Natural killer cell (primary cell): ENCODE data around the gene CAMTA1. TPM values are rescaled to one million over a fixed set of nuclear protein-coding genes. Genes with fewer than 3 reads are reported as not detected.
A peak's percentile ranks its signal among the peaks of the same experiment; 100 is the strongest.

Experiments
- ATAC-seq, 3 donors: fragments of 150-1000 bp in 2 of 3; fragments of 200-7000 bp in 1 of 3; cut with Tn5 transposase; 1 replicate in 1 of 3; 2 replicates in 2 of 3; pipeline ENCODE4 v1.10.0; 2021; ENCODE audit warnings: mild to moderate bottlenecking in 2 of 3, moderate library complexity in 2 of 3
- DNase-seq, 2 donors: peaks; one replicate each; pipeline versions ENCODE4 v3.0.0 to v3.0.0-alpha.2; 2013 to 2021; ENCODE audit warnings: mixed read lengths in 1 of 2
- H3K27ac ChIP-seq: one replicate; pipeline ENCODE4 v1.5.1; 2013; ENCODE audit warnings: mild to moderate bottlenecking, low read length
- H3K27me3 ChIP-seq: one replicate; pipeline ENCODE4 v1.6.1; 2013; ENCODE audit warnings: low read length; ENCODE audit not compliant: control insufficient read depth, insufficient read depth
- H3K36me3 ChIP-seq: one replicate; pipeline ENCODE4 v1.6.1; 2013; ENCODE audit warnings: low read length; ENCODE audit not compliant: control insufficient read depth, insufficient read depth
- H3K4me1 ChIP-seq: one replicate; pipeline ENCODE4 v1.6.1; 2013; ENCODE audit warnings: low read length; ENCODE audit not compliant: control insufficient read depth, insufficient read depth
- H3K4me3 ChIP-seq: one replicate; pipeline ENCODE4 v1.5.1; 2013; ENCODE audit warnings: low read length
- H3K9me3 ChIP-seq: one replicate; pipeline ENCODE4 v1.6.1; 2013; ENCODE audit warnings: low read length; ENCODE audit not compliant: control insufficient read depth, insufficient read depth
- H3K27ac Mint-ChIP-seq, 2 donors: one replicate each; pipeline ENCODE4 v1.8.0; 2022; ENCODE audit warnings: mild to moderate bottlenecking in 2 of 2, mixed read lengths in 2 of 2, moderate library complexity in 1 of 2
- H3K27me3 Mint-ChIP-seq, 2 donors: one replicate each; pipeline ENCODE4 v1.8.0; 2022; ENCODE audit warnings: low read depth in 2 of 2, mixed read lengths in 2 of 2
- H3K36me3 Mint-ChIP-seq: one replicate; pipeline ENCODE4 v1.8.0; 2022; ENCODE audit warnings: mixed read lengths
- H3K4me1 Mint-ChIP-seq, 2 donors: one replicate each; pipeline ENCODE4 v1.8.0; 2022; ENCODE audit warnings: mixed read lengths in 2 of 2
- H3K4me3 Mint-ChIP-seq: one replicate; pipeline ENCODE4 v1.8.0; 2022; ENCODE audit warnings: mild to moderate bottlenecking, moderate library complexity, mixed read lengths
- H3K9me3 Mint-ChIP-seq, 2 donors: one replicate each; pipeline ENCODE4 v1.8.0; 2022; ENCODE audit warnings: mixed read lengths in 2 of 2
- CTCF ChIP-seq: fragments of 200-600 bp; IDR thresholded peaks from one replicate; pipeline ENCODE4 v1.8.0; 2022; ENCODE audit warnings: antibody characterized with exemption
- WGBS: methylation state at CpG from one replicate; pipeline ENCODE4 v1.1.7; 2013; ENCODE audit warnings: missing lambda C conversion rate; ENCODE audit not compliant: insufficient coverage; 5-methylcytosine and 5-hydroxymethylcytosine counted together
- intact Hi-C: fragments of 100-400 bp; cut with micrococcal nuclease; formaldehyde crosslinking; loops from one replicate; pipeline ENCODE4 v1.14.2; 2022
- total RNA-seq, 4 donors: library from RNA; stranded (reverse); fragments of 120-200 nt in 1 of 4; gene quantifications; one replicate each; pipeline versions ENCODE4 v1.2.3 to v1.2.4, GENCODE V29; 2013 to 2022

CAMTA1 gene
- total RNA-seq, 3 donors from 2014 or later (not counting 1 experiment from before 2014, with no cell fraction given), result 40.6 to 53.3 (median 44.9) TPM

GRCh38 chr1:7657287-7658016 lies 872.2 kb downstream of the CAMTA1 start:
- no peak for TF ChIP-seq CTCF
- DNase-seq (no peak), ATAC-seq (no peak)
- Mint-ChIP-seq H3K27ac (no peak overlapping the region), H3K27me3 (no peaks in the 10 kb centered on the region), H3K4me1 (no peaks in the 10 kb centered on the region), H3K36me3 (no peaks in the 10 kb centered on the region), H3K4me3 (no peak overlapping the region), H3K9me3 (no peaks in the 10 kb centered on the region)
- H3K27ac ChIP-seq, result no peak overlapping the region
- no peaks in the 10 kb centered on the region for H3K9me3 ChIP-seq
- WGBS, result 64% methylated on average over 17 of the region's 17 CpGs
- no peaks in the 10 kb centered on the region for H3K27me3 ChIP-seq
- H3K4me1 ChIP-seq, result no peaks in the 10 kb centered on the region
- H3K4me3 ChIP-seq, result no peak overlapping the region
- no peaks in the 10 kb centered on the region for H3K36me3 ChIP-seq
- intact Hi-C loops, result no loop called here

GRCh38 chr1:7658099-7658498 lies 872.8 kb downstream of the CAMTA1 start:
- no peak overlapping the region for H3K4me3 ChIP-seq
- H3K36me3 ChIP-seq, result no peaks in the 10 kb centered on the region
- no peaks in the 10 kb centered on the region for H3K27me3 ChIP-seq
- intact Hi-C loops, result no loop called here
- H3K9me3 ChIP-seq, result no peaks in the 10 kb centered on the region
- H3K27ac Mint-ChIP-seq, result no peak overlapping the region
- WGBS, result 89% methylated on average over 7 of the region's 7 CpGs
- H3K27ac ChIP-seq, result no peak overlapping the region
- no peak for TF ChIP-seq CTCF
- H3K4me1 ChIP-seq, result no peaks in the 10 kb centered on the region
- no peaks in the 10 kb centered on the region for H3K36me3 Mint-ChIP-seq
- no peaks in the 10 kb centered on the region for H3K27me3 Mint-ChIP-seq
- no peaks in the 10 kb centered on the region for H3K9me3 Mint-ChIP-seq
- no peaks in the 10 kb centered on the region for H3K4me1 Mint-ChIP-seq
- DNase-seq (no peak), ATAC-seq (no peak)
- H3K4me3 Mint-ChIP-seq, result no peak overlapping the region

GRCh38 chr1:7659514-7659913 lies 874.3 kb downstream of the CAMTA1 start:
- H3K27ac Mint-ChIP-seq, result peak overlapping the region; percentile 8 to 21
- H3K4me3 Mint-ChIP-seq, result no peak overlapping the region
- H3K9me3 Mint-ChIP-seq, result no peaks in the 10 kb centered on the region
- peak; percentile 53 to 95 (median 91) for ATAC-seq
- 63% methylated on average over 6 of the region's 6 CpGs for WGBS
- no peaks in the 10 kb centered on the region for H3K27me3 Mint-ChIP-seq
- no peak for TF ChIP-seq CTCF
- intact Hi-C loops, result no loop called here
- H3K36me3 Mint-ChIP-seq, result no peaks in the 10 kb centered on the region
- Histone ChIP-seq H3K4me3 (no peak overlapping the region), H3K9me3 (no peaks in the 10 kb centered on the region), H3K27ac (peak overlapping the region; percentile 15), H3K36me3 (no peaks in the 10 kb centered on the region), H3K27me3 (no peaks in the 10 kb centered on the region), H3K4me1 (no peaks in the 10 kb centered on the region)
- no peak for DNase-seq
- H3K4me1 Mint-ChIP-seq, result no peaks in the 10 kb centered on the region
